H1 (cell line): Measurements from ENCODE around the gene NLRP6. TPM values are rescaled to one million over a fixed set of nuclear protein-coding genes. Genes with fewer than 3 reads are reported as not detected.

Source experiments
- KDM5A ChIP-seq: fragments of 200-600 bp; IDR thresholded peaks from 2 replicates; pipeline ENCODE4 v1.7.1; 2012; ENCODE audit warnings: mild to moderate bottlenecking, low read length, inconsistent platforms, mixed read lengths
- POLR2AphosphoS5 ChIP-seq: IDR thresholded peaks from 2 replicates; pipeline ENCODE4 v1.6.1; 2011; ENCODE audit warnings: low read depth, low read length
- polyA plus RNA-seq, 7 experiments: library from polyadenylated mRNA; depleted of rRNA in 3 of 7; stranded (reverse) in 5 of 7; unstranded in 2 of 7; fragments of >200 nt in 5 of 7; fragments of 200-250 nt in 2 of 7; gene quantifications; 1 replicate in 5 of 7; 2 replicates in 1 of 7; 4 replicates in 1 of 7; pipeline versions ENCODE4 v1.2.1 to v1.2.3, GENCODE V29; 2011 to 2013; ENCODE audit warnings: missing spikeins in 2 of 7, mixed read lengths in 2 of 7
- total RNA-seq: library from RNA; stranded (reverse); fragmentation: NEBNext Ultra II Directional; extraction: Animal tissue kit (Norgen Biotek cat#: 25700); gene quantifications from 2 replicates; pipeline ENCODE4 v1.2.1, GENCODE V29; 2021

The NLRP6 gene
- total and polyA plus RNA-seq, 2 of the 8 experiments (the other 6 are each of a cell fraction or from before 2014, with no cell fraction given) = not detected

DNA sequence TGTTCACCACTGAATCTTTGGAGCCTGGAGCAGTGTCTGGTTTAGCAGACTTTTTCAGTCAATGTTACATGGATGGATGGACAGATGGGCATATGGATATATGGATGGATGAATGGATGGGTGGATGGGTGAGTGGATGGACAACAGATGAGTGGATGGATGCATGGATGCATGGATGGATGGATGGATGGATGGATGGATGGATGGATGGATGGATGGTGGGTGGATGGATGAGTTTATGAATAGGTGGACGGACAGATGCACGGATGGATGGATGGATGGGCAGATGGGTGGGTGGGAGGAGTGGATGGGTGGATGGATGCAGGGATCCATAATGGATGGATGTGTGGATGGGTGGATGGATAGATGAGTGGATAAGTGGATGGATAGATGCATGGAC is 22.4 kb upstream of the NLRP6 start (continued):
- TF ChIP-seq POLR2AphosphoS5 = no peak
- no peak for TF ChIP-seq KDM5A
- TF ChIP-seq, all 59 proteins: peak for 0
